Nephron progenitor cell (in vitro differentiated cells): ENCODE results near the gene SLC29A2.
A peak's percentile ranks its signal among the peaks of the same experiment; 100 is the strongest.

Experiments
- DNase-seq: peaks from one replicate; pipeline ENCODE4 v3.0.0; 2021
- H3K27ac Mint-ChIP-seq: 2 replicates; pipeline ENCODE4 v1.8.0; 2021; ENCODE audit warnings: mild to moderate bottlenecking, moderate library complexity, mixed read lengths
- H3K27me3 Mint-ChIP-seq: 2 replicates; pipeline ENCODE4 v1.8.0; 2021; ENCODE audit warnings: mild to moderate bottlenecking, low read depth, mixed read lengths; ENCODE audit not compliant: poor library complexity
- H3K36me3 Mint-ChIP-seq: 2 replicates; pipeline ENCODE4 v1.8.0; 2021; ENCODE audit warnings: low read depth, mixed read lengths
- H3K4me1 Mint-ChIP-seq: 2 replicates; pipeline ENCODE4 v1.8.0; 2021; ENCODE audit warnings: mixed read lengths
- H3K4me3 Mint-ChIP-seq: 2 replicates; pipeline ENCODE4 v1.8.0; 2021; ENCODE audit warnings: mild to moderate bottlenecking, moderate library complexity, mixed read lengths
- H3K9me3 Mint-ChIP-seq: 2 replicates; pipeline ENCODE4 v1.8.0; 2021; ENCODE audit warnings: mild to moderate bottlenecking, moderate library complexity, mixed read lengths
- TF ChIP-seq, protein P1 (sequence below): fragments of 200-600 bp; sonication (generic); IDR thresholded peaks from 2 replicates; pipeline ENCODE4 v1.5.0; 2021; ENCODE audit warnings: antibody characterized with exemption

The SLC29A2 gene

DNA sequence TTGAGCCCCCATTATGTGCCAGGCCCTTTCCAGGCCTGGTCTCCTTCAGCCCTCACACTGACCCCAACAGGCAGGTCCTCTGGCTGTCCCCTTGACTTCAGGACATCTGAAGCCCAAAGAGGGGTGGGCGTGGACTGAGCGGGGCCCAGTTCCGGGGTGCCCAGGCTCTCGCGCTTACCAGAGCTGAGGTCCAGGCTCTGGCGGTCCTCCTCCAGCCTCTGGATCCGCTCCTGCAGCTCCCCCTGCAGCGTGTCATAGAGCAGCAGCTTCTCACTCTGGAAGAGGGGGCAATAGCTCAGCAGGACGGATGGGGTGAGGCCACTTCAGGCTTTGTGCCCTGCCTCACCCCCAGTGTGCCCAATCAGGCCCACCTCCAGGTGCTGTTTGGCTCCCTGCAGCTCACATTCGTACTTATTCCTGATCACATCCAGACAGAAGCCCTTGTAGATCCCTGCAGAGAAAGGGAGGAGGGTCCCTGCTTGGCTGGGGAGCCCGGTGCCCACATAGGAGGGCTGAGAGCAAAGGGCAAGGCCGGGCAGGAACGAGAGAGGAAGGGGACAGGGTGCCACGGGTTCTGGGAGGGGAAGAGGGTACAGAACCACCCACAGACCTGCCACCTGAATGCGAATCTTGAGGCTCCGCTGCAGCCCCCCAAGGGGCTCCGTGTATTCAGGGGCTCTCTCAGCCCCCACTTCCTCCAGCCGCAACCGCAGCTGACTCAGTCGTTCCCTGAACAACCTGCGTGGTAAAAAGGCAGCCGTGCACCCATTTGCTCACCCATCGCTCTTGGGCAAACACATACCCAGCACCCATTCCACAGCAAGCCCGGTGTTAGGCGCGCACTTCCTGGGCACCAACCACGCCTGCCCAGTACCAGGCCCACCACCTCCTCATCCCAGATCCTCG is 30.7 kb downstream of the SLC29A2 start:
- DNase-seq: no peak
- Mint-ChIP-seq H3K9me3 (no peaks in the 10 kb centered on the region), H3K4me1 (peaks cover 44% of the 10 kb centered on the region), H3K27ac (no peak overlapping the region), H3K36me3 (peaks cover 11% of the 10 kb centered on the region), H3K27me3 (peaks cover 5% of the 10 kb centered on the region), H3K4me3 (no peak overlapping the region)
- TF ChIP-seq, protein P1, sequence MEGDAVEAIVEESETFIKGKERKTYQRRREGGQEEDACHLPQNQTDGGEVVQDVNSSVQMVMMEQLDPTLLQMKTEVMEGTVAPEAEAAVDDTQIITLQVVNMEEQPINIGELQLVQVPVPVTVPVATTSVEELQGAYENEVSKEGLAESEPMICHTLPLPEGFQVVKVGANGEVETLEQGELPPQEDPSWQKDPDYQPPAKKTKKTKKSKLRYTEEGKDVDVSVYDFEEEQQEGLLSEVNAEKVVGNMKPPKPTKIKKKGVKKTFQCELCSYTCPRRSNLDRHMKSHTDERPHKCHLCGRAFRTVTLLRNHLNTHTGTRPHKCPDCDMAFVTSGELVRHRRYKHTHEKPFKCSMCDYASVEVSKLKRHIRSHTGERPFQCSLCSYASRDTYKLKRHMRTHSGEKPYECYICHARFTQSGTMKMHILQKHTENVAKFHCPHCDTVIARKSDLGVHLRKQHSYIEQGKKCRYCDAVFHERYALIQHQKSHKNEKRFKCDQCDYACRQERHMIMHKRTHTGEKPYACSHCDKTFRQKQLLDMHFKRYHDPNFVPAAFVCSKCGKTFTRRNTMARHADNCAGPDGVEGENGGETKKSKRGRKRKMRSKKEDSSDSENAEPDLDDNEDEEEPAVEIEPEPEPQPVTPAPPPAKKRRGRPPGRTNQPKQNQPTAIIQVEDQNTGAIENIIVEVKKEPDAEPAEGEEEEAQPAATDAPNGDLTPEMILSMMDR: no peak

GRCh38 chr11:66339686-66340483 is 31.7 kb downstream of the SLC29A2 start:
- peaks cover 5% of the 10 kb centered on the region for H3K27me3 Mint-ChIP-seq
- H3K9me3 Mint-ChIP-seq: no peaks in the 10 kb centered on the region

GRCh38 chr11:66339162-66339675 is 32.3 kb downstream of the SLC29A2 start:
- Mint-ChIP-seq H3K4me1 (peaks cover 36% of the 10 kb centered on the region), H3K27ac (peak overlapping the region; percentile 54), H3K27me3 (peaks cover 2% of the 10 kb centered on the region), H3K36me3 (peaks cover 11% of the 10 kb centered on the region), H3K4me3 (no peak overlapping the region), H3K9me3 (no peaks in the 10 kb centered on the region)
- TF ChIP-seq, protein P1: no peak
- no peak for DNase-seq

More at GRCh38 chr11:66339686-66340483, 31.7 kb downstream of the SLC29A2 start:
- Mint-ChIP-seq H3K36me3 (peaks cover 11% of the 10 kb centered on the region), H3K4me1 (peaks cover 41% of the 10 kb centered on the region), H3K27ac (peak overlapping the region; percentile 42), H3K4me3 (no peak overlapping the region)
- no peak for DNase-seq
- TF ChIP-seq, protein P1: no peak

DNA sequence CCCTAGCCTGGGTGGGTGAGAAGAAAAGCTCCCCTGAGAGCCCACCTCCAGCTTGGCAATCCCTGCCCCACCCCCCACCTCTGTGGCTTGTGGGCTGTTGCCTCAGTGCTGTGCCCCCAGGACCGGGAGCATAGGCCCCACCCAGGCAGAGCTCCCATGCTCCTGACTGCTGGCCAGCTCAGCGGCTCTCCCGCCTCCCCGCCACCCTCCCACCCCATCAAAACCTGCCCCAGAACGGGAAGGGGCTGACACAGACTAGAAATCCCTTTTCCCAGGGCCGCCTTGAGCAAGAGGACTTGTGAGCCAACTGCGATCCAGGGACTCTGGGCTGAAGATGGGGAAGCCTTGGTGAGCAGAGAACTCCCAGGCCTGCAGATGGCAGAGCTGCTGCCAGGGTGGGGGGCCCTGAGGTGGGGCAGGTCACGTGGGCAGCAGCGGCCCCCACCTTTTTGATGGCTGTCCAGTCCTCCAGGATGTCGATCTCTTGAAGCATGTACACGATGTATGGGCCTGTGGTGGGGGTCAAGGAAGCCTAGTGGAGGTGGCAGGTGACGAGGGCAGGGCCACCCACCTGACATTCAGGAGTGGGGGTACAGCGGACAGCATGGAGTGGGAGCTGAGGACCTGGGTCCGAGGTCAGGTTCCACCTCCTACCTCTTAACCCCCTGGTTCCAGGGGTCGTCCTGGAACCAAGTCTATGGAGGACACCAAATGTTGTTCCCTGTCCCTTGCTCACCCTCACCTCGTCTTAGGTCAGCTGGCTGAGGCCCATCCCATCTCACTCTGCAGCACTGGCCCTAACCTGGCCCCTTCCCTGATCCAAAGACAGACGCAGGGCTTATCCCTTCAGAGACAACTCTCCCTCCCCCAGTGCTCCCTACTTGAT is 33.0 kb downstream of the SLC29A2 start:
- Mint-ChIP-seq H3K9me3 (no peaks in the 10 kb centered on the region), H3K4me3 (no peak overlapping the region), H3K27me3 (peaks cover under 1% of the 10 kb centered on the region), H3K4me1 (peaks cover 32% of the 10 kb centered on the region), H3K27ac (no peak overlapping the region), H3K36me3 (peaks cover 11% of the 10 kb centered on the region)
- TF ChIP-seq, protein P1: no peak
- no peak for DNase-seq

DNA sequence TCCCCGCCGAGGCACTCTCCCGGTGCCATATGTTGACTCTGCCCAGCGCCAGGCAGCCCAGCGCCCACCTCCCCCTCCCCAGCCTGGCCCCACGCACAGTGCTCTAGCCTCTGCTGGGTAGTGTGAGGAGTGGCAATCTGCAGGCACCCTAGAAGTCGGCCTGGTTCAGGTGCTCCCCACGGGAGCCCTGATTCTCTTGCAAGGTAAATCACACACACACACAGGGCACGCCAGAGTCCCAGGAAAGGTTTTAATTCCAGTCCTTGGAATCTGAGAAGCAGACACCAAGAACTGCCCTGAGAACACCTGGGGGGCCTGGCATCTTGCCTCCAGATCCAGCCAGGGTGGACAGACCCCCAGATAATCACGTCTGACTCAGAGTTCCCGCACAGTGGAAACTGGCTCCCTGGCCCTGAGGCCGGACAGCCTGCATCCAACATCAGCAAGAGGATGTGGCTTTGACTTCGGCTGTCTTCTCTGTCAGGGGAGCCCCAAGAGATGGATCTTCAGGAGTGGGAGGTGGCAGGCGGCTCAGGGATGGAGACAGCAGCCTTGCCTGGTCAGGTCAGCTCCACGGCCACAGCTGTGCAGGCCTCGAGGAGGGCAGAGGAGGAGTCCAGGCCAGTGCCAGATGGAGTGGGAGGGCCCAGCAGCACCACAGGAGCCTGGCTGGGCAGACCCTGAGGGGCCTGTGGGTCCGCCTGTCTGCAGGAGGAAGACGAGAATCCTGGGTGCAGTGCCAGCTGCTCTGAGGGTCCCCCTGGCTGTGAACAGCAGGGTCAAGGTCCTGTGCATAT is 34.3 kb downstream of the SLC29A2 start:
- TF ChIP-seq, protein P1: no peak
- Mint-ChIP-seq H3K36me3 (peaks cover 11% of the 10 kb centered on the region), H3K4me1 (peaks cover 26% of the 10 kb centered on the region), H3K27me3 (no peaks in the 10 kb centered on the region), H3K4me3 (no peak overlapping the region), H3K9me3 (no peaks in the 10 kb centered on the region), H3K27ac (peak overlapping the region; percentile 83)
- DNase-seq: no peak
